ENCODE results near the gene C6.

Gene C6

GRCh38 chr5:41120600-41120999 lies 92.7 kb downstream of the C6 start:
- no peaks in the 10 kb centered on the region for H3K9me3 ChIP-seq (ENCODE audit: insufficient read depth, low read length)
- no peak for TF ChIP-seq EZH2phosphoT487 (conservative IDR thresholded peaks at IDR 0.05; ENCODE audit: low read length)
- TF ChIP-seq, protein P1, sequence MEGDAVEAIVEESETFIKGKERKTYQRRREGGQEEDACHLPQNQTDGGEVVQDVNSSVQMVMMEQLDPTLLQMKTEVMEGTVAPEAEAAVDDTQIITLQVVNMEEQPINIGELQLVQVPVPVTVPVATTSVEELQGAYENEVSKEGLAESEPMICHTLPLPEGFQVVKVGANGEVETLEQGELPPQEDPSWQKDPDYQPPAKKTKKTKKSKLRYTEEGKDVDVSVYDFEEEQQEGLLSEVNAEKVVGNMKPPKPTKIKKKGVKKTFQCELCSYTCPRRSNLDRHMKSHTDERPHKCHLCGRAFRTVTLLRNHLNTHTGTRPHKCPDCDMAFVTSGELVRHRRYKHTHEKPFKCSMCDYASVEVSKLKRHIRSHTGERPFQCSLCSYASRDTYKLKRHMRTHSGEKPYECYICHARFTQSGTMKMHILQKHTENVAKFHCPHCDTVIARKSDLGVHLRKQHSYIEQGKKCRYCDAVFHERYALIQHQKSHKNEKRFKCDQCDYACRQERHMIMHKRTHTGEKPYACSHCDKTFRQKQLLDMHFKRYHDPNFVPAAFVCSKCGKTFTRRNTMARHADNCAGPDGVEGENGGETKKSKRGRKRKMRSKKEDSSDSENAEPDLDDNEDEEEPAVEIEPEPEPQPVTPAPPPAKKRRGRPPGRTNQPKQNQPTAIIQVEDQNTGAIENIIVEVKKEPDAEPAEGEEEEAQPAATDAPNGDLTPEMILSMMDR (IDR thresholded peaks at IDR 0.05; ENCODE audit: insufficient read depth, low read length, poor library complexity, severe bottlenecking): no peak
- no peaks in the 10 kb centered on the region for H3K27me3 ChIP-seq (ENCODE audit: low read length)
- no peak overlapping the region for H2AFZ ChIP-seq (ENCODE audit: low read depth, low read length, severe bottlenecking)
- H3K79me2 ChIP-seq (ENCODE audit: insufficient read depth, low read length): no peaks in the 10 kb centered on the region
- no peak overlapping the region for H3K27ac ChIP-seq (ENCODE audit: low read depth, low read length)
- H3K36me3 ChIP-seq (ENCODE audit: low read length): no peaks in the 10 kb centered on the region
- H3K9ac ChIP-seq (ENCODE audit: low read length): no peak overlapping the region
- H3K4me3 ChIP-seq (ENCODE audit: insufficient read depth, low read length, poor library complexity, severe bottlenecking): no peak overlapping the region
- H3F3A ChIP-seq (ENCODE audit: insufficient read depth): no peaks in the 10 kb centered on the region
- H3K4me2 ChIP-seq (ENCODE audit: low read depth, low read length, poor library complexity, severe bottlenecking): no peak overlapping the region
- no peaks in the 10 kb centered on the region for H3K9me2 ChIP-seq (replicated peaks; ENCODE audit: insufficient read depth, low read length)
- H4K20me1 ChIP-seq (ENCODE audit: low read depth, low read length): no peaks in the 10 kb centered on the region

DNA sequence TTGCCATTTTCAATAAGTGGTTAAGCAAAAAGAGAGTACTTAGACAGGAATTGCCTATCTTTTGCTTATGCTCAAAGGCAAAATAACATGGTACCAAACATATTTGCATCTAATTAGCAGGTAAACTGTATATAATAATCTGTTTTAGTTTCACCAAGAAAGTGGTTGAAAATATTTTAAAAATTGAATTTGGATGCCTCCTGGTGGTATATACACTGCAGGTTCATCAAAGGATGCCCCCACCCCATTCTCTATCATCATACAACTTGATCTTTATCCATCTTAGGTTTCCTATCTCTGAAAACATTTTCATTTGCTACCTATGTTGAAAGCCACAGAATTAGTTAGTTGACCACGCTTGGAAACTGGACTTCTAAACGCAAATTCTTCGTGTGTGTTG lies 95.2 kb downstream of the C6 start:
- Histone ChIP-seq H3K36me3 (ENCODE audit: low read length) (no peaks in the 10 kb centered on the region), H3F3A (ENCODE audit: insufficient read depth) (no peaks in the 10 kb centered on the region), H3K79me2 (ENCODE audit: insufficient read depth, low read length) (no peaks in the 10 kb centered on the region), H3K27ac (ENCODE audit: low read depth, low read length) (no peak overlapping the region), H3K4me2 (ENCODE audit: low read depth, low read length, poor library complexity, severe bottlenecking) (no peak overlapping the region), H3K9ac (ENCODE audit: low read length) (no peak overlapping the region), H2AFZ (ENCODE audit: low read depth, low read length, severe bottlenecking) (no peak overlapping the region), H3K27me3 (ENCODE audit: low read length) (no peaks in the 10 kb centered on the region; the same call in 1 of the 2 replicates), H3K9me2 (replicated peaks; ENCODE audit: insufficient read depth, low read length) (no peaks in the 10 kb centered on the region), H3K4me3 (ENCODE audit: insufficient read depth, low read length, poor library complexity, severe bottlenecking) (no peak overlapping the region), H4K20me1 (ENCODE audit: low read depth, low read length) (no peaks in the 10 kb centered on the region), H3K9me3 (ENCODE audit: insufficient read depth, low read length) (no peaks in the 10 kb centered on the region)
- TF ChIP-seq EZH2phosphoT487 (conservative IDR thresholded peaks at IDR 0.05; ENCODE audit: low read length): no peak
- TF ChIP-seq, protein P1 (IDR thresholded peaks at IDR 0.05; ENCODE audit: insufficient read depth, low read length, poor library complexity, severe bottlenecking): no peak

- H3K4me3 ChIP-seq (ENCODE audit: insufficient read depth, low read length, poor library complexity, severe bottlenecking): no peak overlapping the region
- TF ChIP-seq, protein P1 (IDR thresholded peaks at IDR 0.05; ENCODE audit: insufficient read depth, low read length, poor library complexity, severe bottlenecking): no peak
- TF ChIP-seq EZH2phosphoT487 (conservative IDR thresholded peaks at IDR 0.05; ENCODE audit: low read length): no peak
These were observed 98.1 kb downstream of the C6 start for GRCh38 chr5:41115281-41115680.

More at GRCh38 chr5:41115281-41115680, 98.1 kb downstream of the C6 start:
- Histone ChIP-seq H3K79me2 (ENCODE audit: insufficient read depth, low read length) (no peaks in the 10 kb centered on the region), H3K9me2 (replicated peaks; ENCODE audit: insufficient read depth, low read length) (no peaks in the 10 kb centered on the region), H3K4me2 (ENCODE audit: low read depth, low read length, poor library complexity, severe bottlenecking) (no peak overlapping the region), H3F3A (ENCODE audit: insufficient read depth) (no peaks in the 10 kb centered on the region), H4K20me1 (ENCODE audit: low read depth, low read length) (no peaks in the 10 kb centered on the region), H3K27me3 (ENCODE audit: low read length) (no peaks in the 10 kb centered on the region; the same call in 1 of the 2 replicates), H2AFZ (ENCODE audit: low read depth, low read length, severe bottlenecking) (no peak overlapping the region), H3K9me3 (ENCODE audit: insufficient read depth, low read length) (no peaks in the 10 kb centered on the region), H3K9ac (ENCODE audit: low read length) (no peak overlapping the region), H3K36me3 (ENCODE audit: low read length) (no peaks in the 10 kb centered on the region), H3K27ac (ENCODE audit: low read depth, low read length) (no peak overlapping the region)
